Activated naive CD4-positive, alpha-beta T cell treated with anti-CD3 and anti-CD28 coated beads for 36 hours (primary cell): ENCODE measurements around the gene AP3S1. TPM values are rescaled to one million over a fixed set of nuclear protein-coding genes. Genes with fewer than 3 reads are reported as not detected.
A peak's percentile ranks its signal among the peaks of the same experiment; 100 is the strongest.

Experiments used
- CTCF ChIA-PET: fragments of 350-600 bp; sonication (Branson Sonifier 250); formaldehyde crosslinking; loops from one replicate; lab custom pipeline; 2021; ENCODE audit warnings: antibody characterized with exemption; lab: Charles Lee
- DNase-seq: peaks from one replicate; pipeline ENCODE4 v3.0.0-alpha.2; 2020
- H3K27ac Mint-ChIP-seq: one replicate; pipeline ENCODE4 v1.8.0; 2021; ENCODE audit warnings: mild to moderate bottlenecking, mixed read lengths
- H3K27me3 Mint-ChIP-seq: one replicate; pipeline ENCODE4 v1.8.0; 2021; ENCODE audit warnings: low read depth, mixed read lengths
- H3K36me3 Mint-ChIP-seq: one replicate; pipeline ENCODE4 v1.8.0; 2021; ENCODE audit warnings: low read depth, mixed read lengths
- H3K4me1 Mint-ChIP-seq: one replicate; pipeline ENCODE4 v1.8.0; 2021; ENCODE audit warnings: low read depth, mixed read lengths
- H3K4me3 Mint-ChIP-seq: one replicate; pipeline ENCODE4 v1.8.0; 2021; ENCODE audit warnings: mild to moderate bottlenecking, moderate library complexity, mixed read lengths
- H3K9me3 Mint-ChIP-seq: one replicate; pipeline ENCODE4 v1.8.0; 2021; ENCODE audit warnings: mixed read lengths
- intact Hi-C: fragments of 100-400 bp; cut with micrococcal nuclease; formaldehyde crosslinking; loops from one replicate; pipeline ENCODE4 v1.15.1; 2023
- total RNA-seq, 2 experiments: library from RNA; stranded (reverse); gene quantifications; one replicate each; pipeline ENCODE4 v1.2.3, GENCODE V29; 2021

AP3S1 gene
- total RNA-seq, 2 experiments from 2014 or later: 56.6 to 57.8 TPM

GRCh38 chr5:115829913-115830312 is 11.8 kb upstream of the AP3S1 start:
- Mint-ChIP-seq H3K36me3 (peaks cover 28% of the 10 kb centered on the region), H3K4me3 (no peak overlapping the region), H3K9me3 (peaks cover 11% of the 10 kb centered on the region), H3K27ac (no peak overlapping the region), H3K4me1 (peaks cover 5% of the 10 kb centered on the region), H3K27me3 (peaks cover 3% of the 10 kb centered on the region)
- CTCF ChIA-PET: interaction anchor here (1.2 kb wide), 1 partner anchor 10 kb away, joined by 3 read pairs; no protein-coding TSS in a partner anchor
- intact Hi-C loops: loop anchor here (5.0 kb wide), 1 partner anchor 733 kb away; no protein-coding TSS in a partner anchor
- no peak for DNase-seq

GRCh38 chr5:115831163-115831768 is 10.5 kb upstream of the AP3S1 start:
- Mint-ChIP-seq H3K36me3 (peaks cover 35% of the 10 kb centered on the region), H3K27me3 (no peaks in the 10 kb centered on the region), H3K9me3 (peaks cover 5% of the 10 kb centered on the region), H3K4me1 (peaks cover 5% of the 10 kb centered on the region), H3K27ac (no peak overlapping the region), H3K4me3 (no peak overlapping the region)
- intact Hi-C loops: loop anchor here (1.0 to 5.0 kb wide), 2 partner anchors 197 to 734 kb away; no protein-coding TSS in a partner anchor
- CTCF ChIA-PET: interaction anchor here (0.7 to 1.9 kb wide), 8 partner anchors 9 to 255 kb away, joined by 3 to 7 read pairs (median 4); no protein-coding TSS in a partner anchor
- DNase-seq: peak; percentile 27

GRCh38 chr5:115835481-115835880 is 6.3 kb upstream of the AP3S1 start:
- Mint-ChIP-seq H3K9me3 (no peaks in the 10 kb centered on the region), H3K27ac (no peak overlapping the region), H3K4me3 (no peak overlapping the region), H3K27me3 (no peaks in the 10 kb centered on the region), H3K36me3 (peaks cover 29% of the 10 kb centered on the region), H3K4me1 (peaks cover 26% of the 10 kb centered on the region)
- CTCF ChIA-PET: no interaction called here
- intact Hi-C loops: no loop called here
- DNase-seq: no peak

DNA sequence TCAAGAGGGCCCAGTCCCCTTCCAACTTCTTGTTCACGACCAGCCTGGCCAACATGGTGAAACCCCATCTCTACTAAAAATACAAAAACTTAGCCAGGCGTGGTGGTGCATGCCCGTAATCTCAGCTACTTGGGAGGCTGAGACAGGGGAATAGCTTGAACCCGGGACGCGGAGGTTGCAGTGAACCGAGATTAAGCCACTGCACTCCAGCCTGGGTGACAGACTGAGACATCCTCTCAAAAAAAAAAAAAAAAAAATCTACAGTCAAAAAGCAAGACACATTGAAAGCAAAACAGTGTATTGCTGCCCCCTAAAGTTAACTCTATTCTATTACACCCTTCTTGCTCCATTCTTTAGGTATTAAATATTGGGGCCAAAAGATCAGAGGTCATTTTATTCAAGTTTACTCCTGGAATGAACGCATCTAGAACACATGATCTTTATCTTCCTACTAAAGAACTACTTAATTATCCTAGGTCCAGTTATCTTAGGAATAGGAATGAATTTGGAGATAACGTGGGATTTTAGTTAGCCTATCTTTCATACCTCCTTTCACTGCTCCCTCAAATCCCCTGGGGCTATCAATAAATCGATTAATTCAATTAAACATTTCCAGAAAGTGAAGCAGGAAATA is 2.7 kb upstream of the AP3S1 start:
- no peaks in the 10 kb centered on the region for H3K27me3 Mint-ChIP-seq
- H3K36me3 Mint-ChIP-seq: peaks cover 18% of the 10 kb centered on the region
- peak overlapping the region; percentile 35 for H3K4me3 Mint-ChIP-seq
- H3K9me3 Mint-ChIP-seq: no peaks in the 10 kb centered on the region
- DNase-seq: peak; percentile 57
- peaks cover 33% of the 10 kb centered on the region for H3K4me1 Mint-ChIP-seq
- intact Hi-C loops: loop anchor here (1.0 kb wide), 3 partner anchors 205 to 530 kb away; no protein-coding TSS in a partner anchor
- CTCF ChIA-PET: interaction anchor here (0.6 to 2.9 kb wide), 13 partner anchors 8 to 408 kb away, joined by 3 to 20 read pairs (median 4); partner anchors contain the start of gene TMED7
- H3K27ac Mint-ChIP-seq: no peak overlapping the region

- DNase-seq: no peak
- Mint-ChIP-seq H3K4me1 (peaks cover 45% of the 10 kb centered on the region), H3K4me3 (peak overlapping the region; percentile 96), H3K27me3 (no peaks in the 10 kb centered on the region), H3K27ac (peak overlapping the region; percentile 99), H3K36me3 (peaks cover 13% of the 10 kb centered on the region), H3K9me3 (no peaks in the 10 kb centered on the region)
- CTCF ChIA-PET: interaction anchor here (0.7 to 2.9 kb wide), 6 partner anchors 9 to 212 kb away, joined by 3 to 20 read pairs (median 6); no protein-coding TSS in a partner anchor
- intact Hi-C loops: loop anchor here (1.0 to 10.0 kb wide), 9 partner anchors 26 to 579 kb away; partner anchors contain the start of genes CCDC112, COMMD10, FEM1C and PGGT1B
These were observed 862 bp upstream of the AP3S1 start for GRCh38 chr5:115840873-115841272.

GRCh38 chr5:115842089-115842935 is 577 bp downstream of the AP3S1 start:
- intact Hi-C loops: loop anchor here (10.0 kb wide), 1 partner anchor 358 kb away; no protein-coding TSS in a partner anchor
- H3K9me3 Mint-ChIP-seq: no peaks in the 10 kb centered on the region
- peak; percentile 18 for DNase-seq
- H3K27me3 Mint-ChIP-seq: no peaks in the 10 kb centered on the region
- CTCF ChIA-PET: no interaction called here
- H3K4me3 Mint-ChIP-seq: peak overlapping the region; percentile 96
- peaks cover 42% of the 10 kb centered on the region for H3K4me1 Mint-ChIP-seq
- H3K27ac Mint-ChIP-seq: peak overlapping the region; percentile 75
- H3K36me3 Mint-ChIP-seq: peaks cover 6% of the 10 kb centered on the region

DNA sequence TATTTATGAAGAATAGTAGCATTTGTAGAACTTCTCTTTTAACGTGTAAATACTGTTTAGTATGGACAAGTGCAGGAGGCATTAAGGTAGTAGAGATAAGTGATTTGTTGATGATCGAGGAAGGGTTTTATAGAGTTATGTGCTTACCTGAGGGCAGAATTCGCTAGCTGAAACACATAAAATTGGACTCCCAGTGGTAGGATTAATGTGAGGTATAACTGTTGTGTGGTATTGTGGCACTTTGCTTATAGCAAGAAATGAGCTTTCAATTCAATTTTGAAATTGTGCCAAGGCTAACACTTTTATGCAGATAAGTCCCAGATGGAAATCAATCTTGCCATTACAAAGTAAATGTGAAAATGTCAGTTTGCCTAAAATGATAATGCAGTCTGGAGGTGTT is 1.2 kb downstream of the AP3S1 start:
- Mint-ChIP-seq H3K4me1 (peaks cover 38% of the 10 kb centered on the region), H3K9me3 (no peaks in the 10 kb centered on the region), H3K27me3 (no peaks in the 10 kb centered on the region), H3K36me3 (peaks cover under 1% of the 10 kb centered on the region), H3K4me3 (peak overlapping the region; percentile 96), H3K27ac (peak overlapping the region; percentile 75)
- intact Hi-C loops: loop anchor here (10.0 kb wide), 1 partner anchor 358 kb away; no protein-coding TSS in a partner anchor
- no peak for DNase-seq
- CTCF ChIA-PET: interaction anchor here (1.2 kb wide), 1 partner anchor 219 kb away, joined by 5 read pairs; no protein-coding TSS in a partner anchor

DNA sequence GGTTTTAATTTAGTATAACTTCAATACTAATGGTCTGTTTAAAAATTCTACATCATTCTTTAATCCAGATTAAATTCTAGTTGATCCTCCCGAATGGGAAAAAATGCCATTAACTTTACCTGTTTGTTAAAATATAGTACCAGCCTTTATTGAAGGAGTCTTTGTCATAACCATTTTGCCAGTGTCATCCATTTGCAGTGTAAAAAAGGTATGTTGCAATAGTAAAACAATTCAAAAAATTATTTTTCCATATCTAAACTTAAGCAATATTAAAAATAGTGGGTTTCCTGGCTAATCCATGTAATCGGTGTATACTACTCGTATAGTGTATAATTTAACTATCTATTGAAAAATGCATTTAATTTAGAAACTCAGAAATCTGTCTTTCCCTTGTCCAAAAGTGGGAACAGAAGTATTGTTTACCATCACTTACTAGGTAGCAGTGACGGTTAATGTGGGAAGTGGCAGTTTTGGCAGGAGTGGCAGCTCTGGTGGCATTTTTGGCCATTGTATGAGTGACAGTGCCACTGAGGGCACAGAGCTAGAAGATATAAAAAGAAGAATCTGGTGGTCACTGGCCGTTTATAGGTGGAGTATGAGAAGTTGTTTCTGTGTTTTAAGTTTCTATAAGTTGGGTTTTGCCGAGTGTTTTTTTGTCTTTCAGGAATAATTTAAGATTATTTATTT is 1.9 kb downstream of the AP3S1 start:
- CTCF ChIA-PET: interaction anchor here (1.2 kb wide), 1 partner anchor 220 kb away, joined by 5 read pairs; no protein-coding TSS in a partner anchor
- no peaks in the 10 kb centered on the region for H3K36me3 Mint-ChIP-seq
- intact Hi-C loops: loop anchor here (10.0 kb wide), 1 partner anchor 359 kb away; no protein-coding TSS in a partner anchor
- peaks cover 35% of the 10 kb centered on the region for H3K4me1 Mint-ChIP-seq
- H3K27ac Mint-ChIP-seq: no peak overlapping the region
- DNase-seq: no peak
- H3K4me3 Mint-ChIP-seq: peak overlapping the region; percentile 96
- no peaks in the 10 kb centered on the region for H3K9me3 Mint-ChIP-seq
- H3K27me3 Mint-ChIP-seq: no peaks in the 10 kb centered on the region

DNA sequence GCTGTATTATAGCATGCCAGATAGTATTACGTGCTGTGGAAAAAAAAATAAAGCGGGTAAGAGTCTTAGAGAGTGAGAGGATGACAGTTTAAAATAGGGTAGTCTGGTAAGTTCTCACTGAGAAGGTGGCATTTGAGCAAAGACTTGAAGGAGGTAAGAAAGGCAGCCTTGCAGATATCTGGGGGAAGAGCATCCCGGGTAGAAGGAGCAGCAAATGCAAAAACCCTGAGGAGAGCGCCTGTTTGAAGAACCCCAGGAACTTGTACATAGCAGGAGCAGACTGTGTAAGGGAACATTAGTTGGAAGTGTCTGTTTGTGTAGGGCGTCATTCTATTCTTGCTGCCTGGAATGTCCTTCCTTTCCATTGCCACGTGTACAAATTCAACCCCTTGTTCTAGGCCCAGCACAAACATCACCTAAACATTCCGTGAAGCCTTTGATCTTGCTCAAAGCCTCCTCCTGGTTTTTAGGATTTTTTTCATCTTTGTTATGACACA is 2.6 kb downstream of the AP3S1 start:
- CTCF ChIA-PET: no interaction called here
- no peak for DNase-seq
- H3K36me3 Mint-ChIP-seq: no peaks in the 10 kb centered on the region
- intact Hi-C loops: loop anchor here (10.0 kb wide), 1 partner anchor 360 kb away; no protein-coding TSS in a partner anchor
- no peak overlapping the region for H3K4me3 Mint-ChIP-seq
- no peaks in the 10 kb centered on the region for H3K27me3 Mint-ChIP-seq
- no peaks in the 10 kb centered on the region for H3K9me3 Mint-ChIP-seq
- H3K4me1 Mint-ChIP-seq: peaks cover 35% of the 10 kb centered on the region
- no peak overlapping the region for H3K27ac Mint-ChIP-seq

DNA sequence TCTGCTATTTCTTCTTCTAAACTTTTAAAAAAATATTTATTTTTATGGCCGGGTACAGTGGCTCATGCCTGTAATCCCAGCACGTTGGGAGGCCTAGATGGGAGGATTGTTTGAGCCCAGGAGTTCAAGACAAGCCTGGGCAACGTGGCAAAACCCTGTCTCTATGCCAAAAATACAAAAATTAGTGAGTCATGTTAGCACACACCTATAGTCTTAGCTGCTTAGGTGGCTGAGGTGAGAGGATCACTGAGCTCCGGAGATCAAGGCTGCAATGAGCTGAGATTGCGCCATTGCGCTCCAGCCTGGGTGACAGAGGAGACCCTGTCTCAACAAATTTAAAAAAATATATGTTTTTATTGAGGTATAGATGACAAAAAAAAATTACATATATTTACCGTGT is 5.6 kb downstream of the AP3S1 start:
- Mint-ChIP-seq H3K9me3 (no peaks in the 10 kb centered on the region), H3K27ac (no peak overlapping the region), H3K36me3 (no peaks in the 10 kb centered on the region), H3K27me3 (no peaks in the 10 kb centered on the region), H3K4me3 (no peak overlapping the region), H3K4me1 (peaks cover 38% of the 10 kb centered on the region)
- CTCF ChIA-PET: interaction anchor here (0.6 to 1.5 kb wide), 5 partner anchors 15 to 369 kb away, joined by 3 to 4 read pairs (median 3); no protein-coding TSS in a partner anchor
- DNase-seq: no peak
- intact Hi-C loops: loop anchor here (10.0 kb wide), 1 partner anchor 362 kb away; no protein-coding TSS in a partner anchor

DNA sequence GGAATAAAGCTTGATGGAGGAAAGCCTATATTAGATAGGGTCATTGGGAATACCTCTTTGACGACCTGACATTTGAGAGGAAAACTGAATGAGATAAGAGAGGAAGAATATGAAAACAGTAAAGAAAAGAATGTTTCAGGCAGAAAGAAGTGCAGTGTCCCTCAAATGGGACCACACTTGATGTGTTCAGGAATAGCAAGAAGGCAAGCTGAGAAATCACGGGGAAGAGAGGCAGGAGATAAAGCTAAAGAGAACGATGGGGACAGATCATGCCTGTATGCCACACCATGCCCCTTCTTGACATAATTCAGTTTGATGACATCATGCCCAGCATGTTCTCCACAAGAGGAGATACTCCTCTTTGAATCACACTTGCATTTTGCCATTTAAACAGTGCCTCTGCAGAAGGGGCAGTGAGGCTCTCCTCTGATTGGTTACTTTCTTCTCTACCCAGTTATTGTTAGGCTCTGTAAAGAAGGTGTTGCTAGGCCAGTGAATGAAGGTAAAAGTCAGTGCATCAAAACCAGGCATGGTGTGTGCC is 7.6 kb downstream of the AP3S1 start:
- H3K27ac Mint-ChIP-seq: no peak overlapping the region

More for the DNA sequence above, 7.6 kb downstream of the AP3S1 start:
- H3K27me3 Mint-ChIP-seq: no peaks in the 10 kb centered on the region
- H3K9me3 Mint-ChIP-seq: peaks cover 9% of the 10 kb centered on the region
- CTCF ChIA-PET: interaction anchor here (1.1 to 2.1 kb wide), 3 partner anchors 11 to 214 kb away, joined by 3 to 5 read pairs (median 4); no protein-coding TSS in a partner anchor
- H3K4me1 Mint-ChIP-seq: peaks cover 27% of the 10 kb centered on the region
- no peak for DNase-seq
- intact Hi-C loops: loop anchor here (10.0 kb wide), 1 partner anchor 365 kb away; no protein-coding TSS in a partner anchor
- peaks cover 10% of the 10 kb centered on the region for H3K36me3 Mint-ChIP-seq
- H3K4me3 Mint-ChIP-seq: no peak overlapping the region
